ENCODE results near the gene KRT16. TPM values are rescaled to one million over a fixed set of nuclear protein-coding genes. Genes with fewer than 3 reads are reported as not detected.
A peak's percentile ranks its signal among the peaks of the same experiment; 100 is the strongest.
"Not testable (repeated sequence)": the region's sequence is repeated elsewhere in the genome, so short reads cannot be mapped to it uniquely, and the experiment has no call there.

KRT16 gene
- total RNA-seq, 2 experiments from 2014 or later, result not detected

DNA sequence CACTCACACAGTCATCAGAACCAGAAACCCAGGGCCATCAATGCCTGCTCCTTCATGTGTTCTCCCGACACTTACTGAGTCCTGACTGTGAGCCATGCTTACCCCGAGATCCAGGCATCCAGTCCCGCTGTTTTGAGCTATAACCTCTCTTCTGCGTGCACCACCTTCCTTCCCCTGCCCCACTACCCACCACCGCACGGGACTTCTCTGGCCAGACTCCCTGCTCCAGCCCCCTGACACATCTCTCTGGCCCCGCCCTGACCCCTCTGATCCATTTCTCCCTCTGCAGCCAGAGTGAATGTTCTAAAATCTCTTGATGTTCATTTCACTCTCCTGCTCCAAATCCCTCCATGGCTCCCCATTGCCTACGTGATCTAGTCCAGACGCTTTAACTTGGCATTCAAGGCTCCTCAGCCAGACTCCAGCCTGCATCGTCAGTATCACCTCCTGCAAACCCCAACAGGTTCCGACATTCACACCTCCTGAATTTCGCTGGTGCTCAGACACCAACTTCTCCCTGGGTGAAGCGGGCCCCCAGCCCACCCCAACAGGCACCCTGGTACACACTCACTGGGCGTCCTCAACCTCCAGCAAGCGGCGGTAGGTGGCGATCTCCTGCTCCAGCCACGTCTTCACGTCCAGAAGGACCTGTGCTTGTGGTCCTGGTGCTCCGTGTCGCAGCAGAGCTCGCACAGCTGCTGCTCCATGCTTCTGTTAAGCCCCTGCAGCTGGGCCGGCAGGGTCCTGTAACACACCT is 14.9 kb upstream of the KRT16 start:
- H3K4me1 ChIP-seq (ENCODE audit: insufficient read depth, low read length), result no peaks in the 10 kb centered on the region
- Mint-ChIP-seq H3K9me3 (no peaks in the 10 kb centered on the region), H3K27ac (no peak overlapping the region), H3K27me3 (peaks cover 5% of the 10 kb centered on the region), H3K4me3 (no peak overlapping the region), H3K4me1 (ENCODE audit: low read depth) (no peaks in the 10 kb centered on the region), H3K36me3 (ENCODE audit: low read depth) (no peaks in the 10 kb centered on the region)
- no peak overlapping the region for H3K4me3 ChIP-seq (ENCODE audit: low read length)
- ATAC-seq (ENCODE audit: poor library complexity) (no peak), DNase-seq (no peak)
- H3K27me3 ChIP-seq (ENCODE audit: control insufficient read depth in 1 of 2, insufficient read depth in 2 of 2, low read length in 2 of 2), result no peaks in the 10 kb centered on the region
- POLR2A ChIA-PET, result no interaction called here
- H3K27ac ChIP-seq (ENCODE audit: low read depth in 1 of 2, low read length in 2 of 2), result no peak overlapping the region
- TF ChIP-seq, protein P1, sequence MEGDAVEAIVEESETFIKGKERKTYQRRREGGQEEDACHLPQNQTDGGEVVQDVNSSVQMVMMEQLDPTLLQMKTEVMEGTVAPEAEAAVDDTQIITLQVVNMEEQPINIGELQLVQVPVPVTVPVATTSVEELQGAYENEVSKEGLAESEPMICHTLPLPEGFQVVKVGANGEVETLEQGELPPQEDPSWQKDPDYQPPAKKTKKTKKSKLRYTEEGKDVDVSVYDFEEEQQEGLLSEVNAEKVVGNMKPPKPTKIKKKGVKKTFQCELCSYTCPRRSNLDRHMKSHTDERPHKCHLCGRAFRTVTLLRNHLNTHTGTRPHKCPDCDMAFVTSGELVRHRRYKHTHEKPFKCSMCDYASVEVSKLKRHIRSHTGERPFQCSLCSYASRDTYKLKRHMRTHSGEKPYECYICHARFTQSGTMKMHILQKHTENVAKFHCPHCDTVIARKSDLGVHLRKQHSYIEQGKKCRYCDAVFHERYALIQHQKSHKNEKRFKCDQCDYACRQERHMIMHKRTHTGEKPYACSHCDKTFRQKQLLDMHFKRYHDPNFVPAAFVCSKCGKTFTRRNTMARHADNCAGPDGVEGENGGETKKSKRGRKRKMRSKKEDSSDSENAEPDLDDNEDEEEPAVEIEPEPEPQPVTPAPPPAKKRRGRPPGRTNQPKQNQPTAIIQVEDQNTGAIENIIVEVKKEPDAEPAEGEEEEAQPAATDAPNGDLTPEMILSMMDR (IDR thresholded peaks at IDR 0.05), result no peak
- no peaks in the 10 kb centered on the region for H3K9me3 ChIP-seq (ENCODE audit: control insufficient read depth in 1 of 2, insufficient read depth in 1 of 2, low read length in 2 of 2)
- no peaks in the 10 kb centered on the region for H3K36me3 ChIP-seq (ENCODE audit: insufficient read depth, low read length)
- intact Hi-C loops (cut with DNase I, micrococcal nuclease), result no loop called here
- CTCF ChIA-PET, result no interaction called here

DNA sequence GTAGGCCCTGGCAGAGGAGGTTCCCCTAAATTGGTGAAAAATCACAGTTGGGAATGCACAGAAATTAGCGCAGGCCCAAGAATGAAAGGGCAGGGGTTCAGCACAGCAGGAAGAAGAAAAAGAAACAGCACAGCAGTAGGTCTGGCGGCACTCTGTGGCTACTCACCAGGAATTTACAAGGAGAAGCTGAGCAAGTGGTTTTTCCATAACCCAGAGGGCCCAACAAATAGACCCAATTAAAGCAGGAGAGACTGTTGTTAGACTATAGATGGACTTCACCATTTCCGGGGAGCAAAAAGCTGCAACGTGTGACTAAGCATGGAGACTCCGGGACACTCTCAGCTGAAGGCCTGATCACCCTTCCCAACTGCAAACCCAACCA is 14.3 kb upstream of the KRT16 start:
- POLR2A ChIA-PET; H3K27ac Mint-ChIP-seq; H3K9me3 Mint-ChIP-seq; DNase-seq; H3K4me3 ChIP-seq (ENCODE audit: low read length); intact Hi-C loops (cut with DNase I, micrococcal nuclease); CTCF ChIA-PET; H3K36me3 ChIP-seq (ENCODE audit: insufficient read depth, low read length); H3K4me3 Mint-ChIP-seq; H3K4me1 Mint-ChIP-seq (ENCODE audit: low read depth); ATAC-seq (ENCODE audit: poor library complexity); H3K27me3 ChIP-seq (ENCODE audit: control insufficient read depth in 1 of 2, insufficient read depth in 2 of 2, low read length in 2 of 2); H3K27ac ChIP-seq (ENCODE audit: low read depth in 1 of 2, low read length in 2 of 2); H3K36me3 Mint-ChIP-seq (ENCODE audit: low read depth); H3K9me3 ChIP-seq (ENCODE audit: control insufficient read depth in 1 of 2, insufficient read depth in 1 of 2, low read length in 2 of 2); H3K27me3 Mint-ChIP-seq; H3K4me1 ChIP-seq (ENCODE audit: insufficient read depth, low read length): not testable (repeated sequence)

DNA sequence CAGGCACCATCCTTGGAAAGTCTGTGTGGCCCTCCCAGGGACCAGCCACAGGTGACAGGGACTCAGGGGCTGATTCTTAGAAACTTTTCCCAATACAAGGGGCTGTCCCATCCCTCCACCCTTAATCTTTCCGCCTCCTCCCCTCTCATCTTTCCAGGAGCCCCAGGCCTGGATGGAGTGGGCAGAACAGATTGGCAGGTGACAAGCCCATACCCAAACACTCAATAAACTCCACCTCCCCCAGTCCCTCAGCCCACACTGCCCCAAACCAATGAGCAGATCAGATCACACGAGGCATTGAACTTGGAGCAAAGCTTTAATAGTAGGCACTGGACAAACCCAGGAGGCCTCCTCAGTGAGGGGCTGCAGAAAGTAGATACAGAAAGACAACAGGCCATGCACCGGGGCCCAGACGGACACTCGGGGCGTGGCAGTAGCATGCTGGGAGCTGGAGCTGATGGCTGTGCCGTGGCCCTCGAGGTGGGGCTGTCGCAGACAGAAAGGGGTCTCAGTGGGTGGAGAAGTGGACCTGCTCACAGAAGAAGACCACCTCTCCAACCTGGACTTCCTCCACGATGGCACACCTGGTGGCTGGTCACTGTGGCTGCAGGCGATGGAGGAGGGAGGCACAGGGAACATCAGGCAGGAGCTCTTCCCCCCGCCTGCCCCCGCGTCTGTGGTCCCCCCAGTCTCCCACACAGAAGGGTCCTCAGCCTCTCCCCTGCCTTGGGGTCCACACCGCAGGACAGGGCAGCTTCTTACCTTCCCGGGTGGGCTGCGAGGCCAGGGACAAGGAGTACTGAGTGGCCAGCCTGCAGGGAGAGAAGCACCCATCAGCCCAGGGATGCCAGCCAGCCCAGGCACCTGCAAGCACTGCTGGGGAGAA is 13.7 kb upstream of the KRT16 start:
- H3K27me3 ChIP-seq (ENCODE audit: control insufficient read depth in 1 of 2, insufficient read depth in 2 of 2, low read length in 2 of 2); H3K9me3 ChIP-seq (ENCODE audit: control insufficient read depth in 1 of 2, insufficient read depth in 1 of 2, low read length in 2 of 2); H3K9me3 Mint-ChIP-seq; POLR2A ChIA-PET; H3K27me3 Mint-ChIP-seq; H3K4me1 ChIP-seq (ENCODE audit: insufficient read depth, low read length); intact Hi-C loops (cut with DNase I, micrococcal nuclease); H3K4me1 Mint-ChIP-seq (ENCODE audit: low read depth); CTCF ChIA-PET; H3K27ac Mint-ChIP-seq; H3K27ac ChIP-seq (ENCODE audit: low read depth in 1 of 2, low read length in 2 of 2); H3K4me3 ChIP-seq (ENCODE audit: low read length); H3K36me3 ChIP-seq (ENCODE audit: insufficient read depth, low read length); ATAC-seq (ENCODE audit: poor library complexity); DNase-seq; H3K4me3 Mint-ChIP-seq; H3K36me3 Mint-ChIP-seq (ENCODE audit: low read depth): not testable (repeated sequence)

DNA sequence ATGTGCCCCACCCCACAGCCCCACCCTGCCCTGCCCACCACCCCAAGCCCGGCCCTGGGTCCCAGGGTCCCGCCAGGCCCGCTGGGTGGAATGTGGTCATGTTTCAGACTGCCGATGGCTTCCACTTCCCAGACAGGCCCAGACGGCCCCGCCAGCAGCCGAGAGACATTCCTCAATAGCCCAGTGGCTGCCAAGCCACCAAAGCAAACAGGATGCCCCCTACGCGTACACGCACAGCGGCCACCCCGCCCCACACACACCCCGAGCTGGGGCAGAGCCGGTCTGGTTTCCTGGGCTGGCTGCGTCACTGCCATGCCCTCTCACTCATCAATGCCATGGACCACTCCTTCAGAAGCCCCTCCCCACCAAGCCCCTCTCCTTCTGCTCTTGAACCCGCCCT is 13.0 kb upstream of the KRT16 start:
- ATAC-seq (ENCODE audit: poor library complexity) (no peak), DNase-seq (peak in 1 of 14 experiments; percentile 25)
- no peaks in the 10 kb centered on the region for H3K9me3 ChIP-seq (ENCODE audit: control insufficient read depth in 1 of 2, insufficient read depth in 1 of 2, low read length in 2 of 2)
- H3K36me3 Mint-ChIP-seq (ENCODE audit: low read depth), result no peaks in the 10 kb centered on the region
- no peaks in the 10 kb centered on the region for H3K4me1 ChIP-seq (ENCODE audit: insufficient read depth, low read length)
- TF ChIP-seq, protein P1 (IDR thresholded peaks at IDR 0.05), result no peak
- no peak overlapping the region for H3K27ac Mint-ChIP-seq
- ChIA-PET CTCF (no interaction called here), POLR2A (no interaction called here)
- no peaks in the 10 kb centered on the region for H3K27me3 ChIP-seq (ENCODE audit: control insufficient read depth in 1 of 2, insufficient read depth in 2 of 2, low read length in 2 of 2)
- peaks cover 5% of the 10 kb centered on the region for H3K27me3 Mint-ChIP-seq
- H3K4me1 Mint-ChIP-seq (ENCODE audit: low read depth), result no peaks in the 10 kb centered on the region
- no peak overlapping the region for H3K4me3 Mint-ChIP-seq
- H3K9me3 Mint-ChIP-seq, result no peaks in the 10 kb centered on the region
- no peak overlapping the region for H3K27ac ChIP-seq (ENCODE audit: low read depth in 1 of 2, low read length in 2 of 2)
- no peak overlapping the region for H3K4me3 ChIP-seq (ENCODE audit: low read length)
- intact Hi-C loops (cut with DNase I, micrococcal nuclease), result no loop called here
- no peaks in the 10 kb centered on the region for H3K36me3 ChIP-seq (ENCODE audit: insufficient read depth, low read length)

Data from CD4-positive, alpha-beta T cell (primary cell).